Measurements from ENCODE around the gene UMPS. TPM values are rescaled to one million over a fixed set of nuclear protein-coding genes. Genes with fewer than 3 reads are reported as not detected.
"Not testable (repeated sequence)": the region's sequence is repeated elsewhere in the genome, so short reads cannot be mapped to it uniquely, and the experiment has no call there.

The UMPS gene
- total and polyA plus RNA-seq, 9 donors = 15.2 to 39.5 (median 23.9) TPM

GRCh38 chr3:124748560-124749198 is 18.4 kb downstream of the UMPS start:
- intact Hi-C loops (cut with DNase I) = no loop called here
- TF ChIP-seq CTCF (IDR thresholded peaks at IDR 0.05) (no peak), EP300 (IDR thresholded peaks at IDR 0.05) (no peak), POLR2A (IDR thresholded peaks at IDR 0.05) (no peak)
- H3K36me3 ChIP-seq = no peaks in the 10 kb centered on the region
- no peak for DNase-seq
- H3K9me3 ChIP-seq = no peaks in the 10 kb centered on the region
- WGBS, 3 donors = 62 to 72% (median 65%) methylated on average over 8 of the region's 8 CpGs
- no peak overlapping the region for H3K4me3 ChIP-seq
- peak overlapping the region in 1 of 2 donors; percentile 4 for H3K27ac ChIP-seq
- H3K27me3 ChIP-seq = no peaks in the 10 kb centered on the region
- peaks cover 7% of the 10 kb centered on the region for H3K4me1 ChIP-seq (ENCODE audit: insufficient read depth)

GRCh38 chr3:124749877-124750276 is 19.6 kb downstream of the UMPS start:
- H3K9me3 ChIP-seq; intact Hi-C loops (cut with DNase I); H3K4me3 ChIP-seq; H3K27ac ChIP-seq; H3K4me1 ChIP-seq (ENCODE audit: insufficient read depth); H3K27me3 ChIP-seq; H3K36me3 ChIP-seq; DNase-seq: not testable (repeated sequence)
- WGBS, 3 donors = 86 to 93% (median 90%) methylated on average over 2 to 22 of the region's 27 CpGs

- peaks cover 7% of the 10 kb centered on the region for H3K4me1 ChIP-seq (ENCODE audit: insufficient read depth)
- WGBS, 3 donors = 74 to 77% (median 75%) methylated on average over 5 of the region's 5 CpGs
- intact Hi-C loops (cut with DNase I) = no loop called here
- no peaks in the 10 kb centered on the region for H3K36me3 ChIP-seq
- no peak for DNase-seq
- TF ChIP-seq EP300 (IDR thresholded peaks at IDR 0.05) (no peak), POLR2A (IDR thresholded peaks at IDR 0.05) (no peak), CTCF (IDR thresholded peaks at IDR 0.05) (no peak)
- H3K4me3 ChIP-seq = no peak overlapping the region
- H3K27me3 ChIP-seq = no peaks in the 10 kb centered on the region
- no peak overlapping the region for H3K27ac ChIP-seq
- no peaks in the 10 kb centered on the region for H3K9me3 ChIP-seq
These were observed 21.2 kb downstream of the UMPS start for GRCh38 chr3:124751501-124751900.

GRCh38 chr3:124752051-124752450 is 21.8 kb downstream of the UMPS start:
- Histone ChIP-seq H3K27me3 (no peaks in the 10 kb centered on the region), H3K36me3 (no peaks in the 10 kb centered on the region), H3K4me3 (no peak overlapping the region), H3K9me3 (no peaks in the 10 kb centered on the region), H3K27ac (no peak overlapping the region), H3K4me1 (ENCODE audit: insufficient read depth) (peaks cover 7% of the 10 kb centered on the region)
- intact Hi-C loops (cut with DNase I) = no loop called here
- DNase-seq = no peak
- 80 to 84% (median 80%) methylated on average over 3 of the region's 3 CpGs for WGBS, 3 donors
- TF ChIP-seq CTCF (IDR thresholded peaks at IDR 0.05) = no peak
- TF ChIP-seq EP300 (IDR thresholded peaks at IDR 0.05) = no peak
- TF ChIP-seq POLR2A (IDR thresholded peaks at IDR 0.05) = no peak

GRCh38 chr3:124757926-124758325 is 27.7 kb downstream of the UMPS start:
- intact Hi-C loops (cut with DNase I); DNase-seq; H3K4me3 ChIP-seq; H3K27ac ChIP-seq; H3K9me3 ChIP-seq; H3K27me3 ChIP-seq; H3K36me3 ChIP-seq; H3K4me1 ChIP-seq (ENCODE audit: insufficient read depth): not testable (repeated sequence)
- WGBS, 3 donors = 93 to 94% (median 93%) methylated on average over 7 of the region's 7 CpGs

Measured in ovary (tissue), 9 donors.